GM21576 (cell line): Measurements from ENCODE around the gene RNF11.

ENCODE experiments used
- ATAC-seq: cut with Tn5 transposase; IDR thresholded peaks from one replicate; pipeline ENCODE4 v1.9.1; 2021; ENCODE audit warnings: mild to moderate bottlenecking, moderate library complexity; ENCODE audit not compliant: unreplicated experiment

The RNF11 gene

GRCh38 chr1:51294566-51295184, 58.6 kb downstream of the RNF11 start:
- ATAC-seq: no peak

GRCh38 chr1:51295926-51296325, 59.9 kb downstream of the RNF11 start:
- no peak for ATAC-seq

GRCh38 chr1:51296383-51297357, 60.6 kb downstream of the RNF11 start:
- peak; percentile 69 for ATAC-seq

GRCh38 chr1:51297401-51298321, 61.6 kb downstream of the RNF11 start:
- no peak for ATAC-seq

- no peak for ATAC-seq
Observed at GRCh38 chr1:51298322-51298705, 62.2 kb downstream of the RNF11 start.

- ATAC-seq: no peak
Observed at GRCh38 chr1:51299185-51299885, 63.3 kb downstream of the RNF11 start.

- ATAC-seq: no peak
Observed at GRCh38 chr1:51299981-51300670, 64.1 kb downstream of the RNF11 start.

GRCh38 chr1:51301152-51301843, 65.2 kb downstream of the RNF11 start:
- no peak for ATAC-seq

- no peak for ATAC-seq
Observed at GRCh38 chr1:51301844-51302162, 65.7 kb downstream of the RNF11 start.

GRCh38 chr1:51302270-51302669, 66.2 kb downstream of the RNF11 start:
- ATAC-seq: no peak

- ATAC-seq: no peak
Observed at GRCh38 chr1:51302746-51303145, 66.7 kb downstream of the RNF11 start.

GRCh38 chr1:51303315-51303714, 67.2 kb downstream of the RNF11 start:
- ATAC-seq: no peak

- no peak for ATAC-seq
Observed at GRCh38 chr1:51303751-51304251, 67.7 kb downstream of the RNF11 start.

GRCh38 chr1:51304360-51304759, 68.3 kb downstream of the RNF11 start:
- ATAC-seq: no peak

GRCh38 chr1:51305371-51305823, 69.3 kb downstream of the RNF11 start:
- ATAC-seq: no peak

GRCh38 chr1:51306950-51307349, 70.9 kb downstream of the RNF11 start:
- ATAC-seq: no peak

- ATAC-seq: no peak
Observed at GRCh38 chr1:51308636-51309035, 72.6 kb downstream of the RNF11 start.

- no peak for ATAC-seq
Observed at GRCh38 chr1:51309291-51309690, 73.2 kb downstream of the RNF11 start.
